Measurements from ENCODE around the gene NID1. TPM values are rescaled to one million over a fixed set of nuclear protein-coding genes. Genes with fewer than 3 reads are reported as not detected.

NID1 gene

Small RNA genes lying within 50 kb of the gene (small RNA-seq; reads per million reads assigned to genes)
- gene RF00019, result not detected

Measured in skeletal muscle satellite cell (primary cell).